Activated CD4-positive, CD25-positive, alpha-beta regulatory T cell treated with anti-CD3 and anti-CD28 coated beads, Interleukin-2, amount 50 U/mL, for 72 hours (primary cell): ENCODE data around the gene CD52.

Experiments
- DNase-seq: peaks from one replicate; pipeline ENCODE4 v3.0.0; 2021

Gene CD52

GRCh38 chr1:26357121-26357602, 39.4 kb downstream of the CD52 start:
- DNase-seq = no peak

GRCh38 chr1:26358411-26359384, 40.9 kb downstream of the CD52 start:
- no peak for DNase-seq

- no peak for DNase-seq
Observed at GRCh38 chr1:26359981-26360806, 42.4 kb downstream of the CD52 start.

GRCh38 chr1:26360807-26361604, 43.2 kb downstream of the CD52 start:
- DNase-seq = no peak

- no peak for DNase-seq
Observed at GRCh38 chr1:26361605-26362122, 43.9 kb downstream of the CD52 start.

- no peak for DNase-seq
Observed at GRCh38 chr1:26362331-26362730, 44.6 kb downstream of the CD52 start.

- DNase-seq = peak; percentile 88
Observed at GRCh38 chr1:26363549-26364448, 46.0 kb downstream of the CD52 start.

GRCh38 chr1:26364956-26365355, 47.2 kb downstream of the CD52 start:
- DNase-seq = no peak

GRCh38 chr1:26367441-26367840, 49.7 kb downstream of the CD52 start:
- DNase-seq = no peak

GRCh38 chr1:26368006-26368405, 50.2 kb downstream of the CD52 start:
- DNase-seq = no peak

- no peak for DNase-seq
Observed at GRCh38 chr1:26368486-26368885, 50.7 kb downstream of the CD52 start.
